GM18909 (cell line): ENCODE measurements around the gene GRM7.

Experiments
- ATAC-seq: cut with Tn5 transposase; IDR thresholded peaks from one replicate; pipeline ENCODE4 v1.9.1; 2021; ENCODE audit warnings: mild to moderate bottlenecking; ENCODE audit not compliant: unreplicated experiment, poor library complexity

Gene GRM7

DNA sequence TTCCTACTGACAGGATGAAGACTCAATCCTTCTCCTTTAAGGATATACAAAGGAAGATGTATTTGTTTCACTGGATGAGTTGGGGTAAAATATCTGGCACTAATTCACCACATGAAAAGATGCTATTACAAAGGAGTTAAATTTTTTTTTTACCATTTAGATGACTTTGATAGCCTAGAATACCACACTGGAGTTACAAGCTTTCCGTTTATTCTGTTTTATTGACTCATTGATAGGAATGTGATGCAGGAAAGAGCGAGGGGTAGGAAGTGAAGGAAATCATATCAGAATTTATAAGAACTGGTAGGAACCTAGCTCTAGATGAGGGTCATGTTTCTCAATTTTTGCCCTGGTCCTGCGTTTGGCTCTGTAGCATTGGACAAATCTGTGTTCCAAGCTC is 427.2 kb downstream of the GRM7 start:
- ATAC-seq, result no peak

DNA sequence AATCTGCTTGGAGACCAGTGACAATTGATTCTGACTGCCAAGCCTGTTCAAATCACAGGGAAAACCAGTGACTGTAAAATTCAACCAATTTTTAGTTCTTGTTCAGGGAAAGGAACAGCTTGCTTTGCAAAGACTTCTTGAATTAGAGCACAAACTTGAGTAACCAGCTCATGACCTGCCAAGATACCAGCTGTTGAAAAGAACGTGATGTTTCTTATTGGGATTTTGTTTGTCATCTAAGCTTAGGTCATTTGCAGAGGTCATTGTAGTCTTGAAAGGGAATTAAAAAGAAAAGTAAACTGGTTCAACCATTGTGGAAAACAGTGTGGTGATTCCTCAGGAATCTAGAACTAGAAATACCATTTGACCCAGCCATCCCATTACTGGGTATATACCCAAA is 428.2 kb downstream of the GRM7 start:
- ATAC-seq, result no peak

DNA sequence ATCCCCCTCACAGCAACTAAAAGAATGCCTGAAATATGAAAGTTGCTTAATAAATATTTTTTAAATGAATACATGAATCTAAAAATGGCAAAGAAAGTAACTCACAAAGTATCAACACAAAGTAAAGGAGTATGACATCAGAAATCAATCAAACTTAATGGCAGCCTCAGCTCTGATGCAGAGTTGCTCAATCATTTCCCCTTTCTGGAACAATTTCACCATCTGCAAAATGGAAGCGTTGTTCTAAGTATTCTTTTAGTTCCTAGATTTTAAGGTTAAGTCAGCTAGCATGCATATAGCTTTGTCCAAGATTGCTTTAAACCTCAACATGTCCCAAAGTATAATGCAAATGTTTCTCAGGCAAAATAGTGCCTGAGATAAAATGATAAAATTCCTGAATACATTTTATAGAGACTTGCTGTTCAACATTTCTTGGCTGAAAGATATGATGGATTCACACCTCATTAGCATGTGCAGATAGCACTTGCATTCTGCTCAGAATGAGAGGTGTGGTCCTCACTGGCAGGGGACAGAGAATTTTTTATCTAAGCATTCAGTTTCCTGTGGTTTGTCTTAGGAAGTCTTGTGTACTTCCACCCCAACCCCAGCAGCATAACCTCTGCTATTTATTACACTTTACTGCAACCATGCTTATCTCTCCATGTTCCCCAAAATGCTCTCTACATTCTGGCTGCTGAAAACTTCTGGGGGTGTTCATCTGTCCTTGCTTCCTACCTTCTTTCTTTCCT is 429.3 kb downstream of the GRM7 start:
- ATAC-seq, result no peak

- no peak for ATAC-seq
These were observed 431.4 kb downstream of the GRM7 start for GRCh38 chr3:7292362-7292761.

DNA sequence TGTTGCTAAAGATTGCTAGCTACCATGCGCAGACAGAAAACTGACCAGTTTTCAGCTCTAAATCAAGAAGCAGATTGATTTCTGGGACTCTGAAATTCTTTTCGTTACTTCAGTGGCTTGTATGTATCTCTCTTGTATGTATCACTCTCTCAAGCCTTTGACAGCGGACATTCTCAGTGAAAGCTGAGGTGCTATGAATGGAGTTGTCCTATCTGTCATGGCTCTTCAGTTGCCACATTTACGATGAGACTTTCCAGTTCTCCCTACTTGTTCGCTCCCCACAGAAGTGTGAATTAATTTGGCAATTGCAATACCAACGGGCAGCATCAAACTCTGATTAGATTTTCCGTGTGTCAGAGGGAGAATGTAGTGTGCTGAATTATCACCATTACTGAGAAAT is 432.4 kb downstream of the GRM7 start:
- no peak for ATAC-seq

GRCh38 chr3:7305561-7305960 is 444.6 kb downstream of the GRM7 start:
- no peak for ATAC-seq

- no peak for ATAC-seq
These were observed 446.0 kb downstream of the GRM7 start for GRCh38 chr3:7306901-7307300.

DNA sequence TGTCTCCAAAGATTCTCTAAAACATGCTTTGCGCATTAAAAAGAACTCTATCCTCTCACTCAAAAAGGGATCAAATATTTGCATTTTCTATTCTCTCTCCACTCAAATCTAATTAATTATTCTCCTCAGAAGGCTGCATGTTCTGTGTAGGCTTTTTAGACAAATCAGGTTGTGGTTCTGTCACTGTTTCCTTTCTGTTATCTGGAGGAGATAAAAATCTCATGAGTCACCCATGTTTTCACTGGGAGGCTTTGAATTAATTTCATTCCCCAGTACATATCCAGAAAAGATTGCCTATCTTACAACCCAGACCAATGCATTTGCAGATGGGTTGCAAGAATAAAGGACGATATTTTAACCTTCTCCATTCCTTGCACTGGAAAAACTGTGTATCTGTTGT is 446.5 kb downstream of the GRM7 start:
- ATAC-seq, result no peak

GRCh38 chr3:7309641-7310102 is 448.8 kb downstream of the GRM7 start:
- ATAC-seq, result no peak

GRCh38 chr3:7315037-7315436 is 454.1 kb downstream of the GRM7 start:
- no peak for ATAC-seq

DNA sequence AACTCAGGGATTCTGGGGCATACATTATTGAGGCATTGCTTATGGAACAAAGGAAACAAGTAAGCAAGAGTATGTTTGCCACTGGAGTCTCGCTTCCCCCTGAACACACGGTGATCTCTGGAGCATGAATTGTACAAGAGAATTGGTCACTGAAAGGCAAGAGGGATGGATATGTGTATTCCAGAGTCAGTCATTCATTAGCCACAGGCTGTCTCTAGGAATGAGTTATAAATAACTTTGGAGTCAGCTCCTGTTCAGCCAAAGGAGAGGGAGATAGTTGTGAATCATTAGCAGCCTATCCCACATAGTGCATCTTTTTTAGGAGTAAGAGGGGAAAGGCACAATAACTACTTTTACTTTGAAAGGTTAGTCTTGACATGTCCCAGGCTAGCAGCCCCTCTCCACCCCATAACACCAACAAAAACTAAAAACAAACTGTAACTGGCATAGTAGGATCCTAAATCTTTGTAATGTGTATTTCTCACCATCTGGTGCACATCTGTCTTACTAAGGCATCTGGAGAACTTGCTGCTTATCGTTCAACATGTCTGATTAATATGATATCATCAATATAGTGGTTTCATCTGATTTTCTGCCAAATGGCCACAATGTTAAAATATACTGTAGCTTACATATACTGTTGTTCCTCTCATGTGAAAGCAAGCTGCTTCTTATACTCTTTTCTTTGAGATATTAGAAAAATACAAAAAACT is 462.2 kb downstream of the GRM7 start:
- ATAC-seq, result no peak

DNA sequence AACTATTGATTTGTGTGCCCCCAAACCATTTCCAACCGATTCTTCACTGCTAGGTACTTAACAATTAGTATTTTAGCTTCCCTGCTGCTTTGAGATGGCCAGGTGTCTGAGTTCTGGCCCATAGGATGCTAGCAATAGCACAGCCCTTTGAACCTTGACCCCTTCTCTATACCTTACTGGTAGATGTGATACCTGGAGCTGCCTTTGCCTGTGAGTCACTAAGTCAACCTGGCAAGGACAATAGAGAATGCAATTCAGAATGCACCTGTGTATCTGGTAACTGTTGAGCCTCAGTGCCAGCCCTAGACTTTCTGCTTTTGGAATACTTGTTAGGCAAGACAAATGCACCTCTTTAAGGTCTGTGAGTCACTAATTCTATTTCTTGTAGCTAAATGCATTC is 467.4 kb downstream of the GRM7 start:
- ATAC-seq, result no peak

DNA sequence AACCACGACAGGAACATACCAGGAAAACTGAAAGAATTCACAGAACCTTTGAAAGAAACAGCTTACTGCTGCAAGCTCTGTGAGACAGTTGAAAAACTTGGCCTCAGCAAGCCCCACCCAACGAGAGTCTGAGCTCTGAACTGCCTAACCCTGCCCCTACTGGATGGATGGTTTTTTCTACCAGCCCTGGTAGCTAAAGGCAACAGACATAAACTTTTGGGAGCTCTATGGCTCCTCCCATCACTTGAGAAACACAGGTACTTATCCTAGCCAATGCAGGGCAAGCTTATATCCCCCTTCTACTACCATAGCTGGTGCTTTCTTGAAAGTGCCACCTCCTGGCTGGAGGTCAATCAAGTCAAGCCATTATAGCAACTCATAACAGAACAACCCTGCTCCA is 471.8 kb downstream of the GRM7 start:
- ATAC-seq, result no peak

DNA sequence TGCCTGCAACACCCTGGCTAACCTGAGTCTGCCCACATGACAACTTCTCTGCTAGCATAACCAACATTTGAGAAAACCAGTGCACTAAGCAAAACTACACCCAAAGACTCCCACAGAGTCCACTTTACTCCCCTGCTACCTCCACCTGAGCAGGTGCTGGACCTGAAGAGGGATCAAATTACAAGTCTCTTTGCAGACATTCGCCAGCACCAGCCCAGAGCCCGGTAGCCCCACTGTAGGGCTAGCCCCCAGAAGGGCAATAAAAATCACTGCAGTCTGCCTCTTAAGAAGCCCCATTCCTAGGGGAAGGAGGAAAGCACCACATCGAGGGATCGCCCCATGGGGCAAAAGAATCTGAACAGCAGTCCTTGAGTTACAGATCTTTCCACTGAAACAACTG is 472.2 kb downstream of the GRM7 start:
- no peak for ATAC-seq

- ATAC-seq, result no peak
These were observed 479.9 kb downstream of the GRM7 start for GRCh38 chr3:7340795-7341194.

DNA sequence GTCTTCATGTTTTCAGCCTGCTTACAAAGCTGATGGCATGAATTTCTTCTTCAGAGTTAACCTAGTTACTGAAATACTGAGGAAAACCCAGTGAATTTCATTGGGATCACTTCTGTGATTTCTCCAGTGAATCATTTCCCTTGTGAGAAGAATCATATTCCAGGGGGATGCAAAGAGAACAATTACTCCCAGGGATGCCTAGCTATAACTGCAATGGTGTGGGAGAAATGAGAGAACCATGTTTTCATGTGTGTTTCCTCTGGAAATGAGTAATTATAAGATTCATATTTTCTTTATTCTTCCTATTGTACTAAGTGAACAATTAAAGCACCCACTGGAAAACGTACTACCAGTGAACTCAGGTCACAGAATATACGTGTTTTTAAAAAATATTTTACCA is 485.4 kb downstream of the GRM7 start:
- ATAC-seq, result no peak

- no peak for ATAC-seq
These were observed 496.2 kb downstream of the GRM7 start for GRCh38 chr3:7357101-7357500.

- no peak for ATAC-seq
These were observed 507.1 kb downstream of the GRM7 start for GRCh38 chr3:7367968-7368367.

DNA sequence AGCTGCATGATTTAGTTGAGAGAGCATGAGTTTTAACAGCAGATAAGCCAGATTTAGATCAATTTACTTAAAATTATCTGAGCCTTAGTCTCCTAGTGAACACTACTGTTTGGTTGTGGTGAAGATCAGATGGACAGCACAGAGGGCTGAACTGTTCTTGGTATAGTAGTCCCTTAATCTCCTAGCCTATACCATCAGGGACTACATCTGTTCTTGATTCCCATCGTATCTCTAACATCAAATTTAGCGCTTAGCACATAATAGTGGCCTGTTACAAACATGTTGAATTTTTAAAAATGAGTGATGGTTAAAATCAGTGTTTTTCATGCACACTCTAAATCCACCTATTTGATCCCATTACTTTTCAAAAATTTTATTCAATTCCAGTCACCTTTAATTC is 507.7 kb downstream of the GRM7 start:
- ATAC-seq, result no peak

DNA sequence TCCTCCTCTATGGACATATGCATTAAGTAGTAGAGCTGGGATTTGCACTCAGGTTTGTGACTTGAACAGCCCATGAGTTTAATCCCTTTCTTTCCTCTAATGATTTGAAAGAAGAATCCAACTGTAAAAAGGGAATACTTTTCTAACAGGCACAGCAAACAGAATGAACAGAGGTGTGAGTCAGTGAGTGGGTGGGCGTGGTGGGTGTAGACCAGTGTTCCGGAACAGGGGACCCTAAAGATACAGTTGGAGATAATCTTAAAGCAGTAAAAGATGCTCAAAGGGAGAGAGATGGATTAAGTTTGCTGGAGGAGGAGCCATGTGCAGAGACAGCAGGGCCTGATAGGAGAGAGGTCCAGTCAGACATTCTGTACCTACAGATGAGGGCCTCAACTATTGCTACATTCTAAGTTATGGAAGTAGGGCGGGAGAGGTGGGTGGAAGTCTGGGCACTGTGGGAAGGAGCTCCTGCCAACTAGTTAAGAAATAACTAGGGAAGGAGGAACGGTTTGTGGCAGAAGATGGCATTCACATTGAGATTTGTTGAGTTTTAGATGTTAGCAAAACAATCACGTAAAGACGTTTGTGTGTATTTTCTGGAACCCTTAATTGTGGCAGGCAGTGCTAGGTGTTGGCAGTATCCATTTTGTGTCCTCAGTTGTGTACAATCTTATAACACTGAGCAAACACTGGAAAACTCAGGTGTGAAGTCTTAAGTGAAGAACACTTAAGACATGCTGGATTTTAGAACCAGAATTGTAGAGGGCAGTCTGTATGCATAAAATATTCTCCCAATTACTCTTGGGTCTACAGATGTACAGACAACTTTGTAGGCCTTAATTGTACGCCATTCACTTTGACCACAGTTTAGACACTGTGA is 511.0 kb downstream of the GRM7 start:
- ATAC-seq, result no peak

DNA sequence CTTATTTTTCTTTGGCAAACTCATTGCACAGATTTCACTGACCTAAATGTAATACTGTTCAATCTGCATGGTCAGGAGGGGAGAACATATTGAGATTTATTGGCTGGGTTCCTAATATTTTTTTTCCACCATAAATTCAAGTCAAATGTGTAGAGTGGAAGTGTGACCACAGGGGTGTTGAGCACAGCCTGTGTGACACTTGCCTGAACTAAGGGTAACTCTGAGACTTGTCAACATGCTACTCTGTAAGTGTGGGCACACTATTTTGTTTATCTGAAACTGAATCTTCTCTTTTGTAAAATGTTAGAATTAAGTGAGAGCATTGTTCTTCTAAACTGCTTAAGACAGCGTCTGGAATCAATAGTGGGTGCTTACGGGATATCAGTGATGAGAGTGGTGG is 516.2 kb downstream of the GRM7 start:
- no peak for ATAC-seq
